ENCODE data around the gene GPN3. TPM values are rescaled to one million over a fixed set of nuclear protein-coding genes. Genes with fewer than 3 reads are reported as not detected.

Gene GPN3
- total and polyA plus RNA-seq, 2 of the 13 experiments (the other 11 are each of a cell fraction or from before 2014, with no cell fraction given): 28.7 to 29.5 TPM

- H3K4me3 ChIP-seq (replicated peaks in 1 of 3; ENCODE audit: insufficient read depth in 1 of 3, low read depth in 2 of 3, low read length in 3 of 3): no peak overlapping the region; a peak in 1 of 6 replicates
- DNase-seq (ENCODE audit: low spot score) (peak; percentile 10), ATAC-seq (no peak), FAIRE-seq (no peak)
- in situ Hi-C loops (cut with HindIII; ENCODE audit: extremely low pct_ligation_motif_present, low pct_unique_long_range_greater_than_20kb) (no loop called here), intact Hi-C loops (cut with micrococcal nuclease; ENCODE audit: unreplicated experiment) (no loop called here)
- peaks cover 30% of the 10 kb centered on the region for H3K4me1 ChIP-seq (ENCODE audit: insufficient read depth, low read length)
- H3K4me2 ChIP-seq (ENCODE audit: low read depth, low read length): peak overlapping the region; percentile 18; the same call in 1 of the 2 replicates
- CTCF ChIA-PET (ENCODE audit: low intra/inter-chr PET ratio, low total read pairs): no interaction called here
- no TSS peak for BruUV-seq (replicated peaks)
- peaks cover 41% of the 10 kb centered on the region for H3K79me2 ChIP-seq (ENCODE audit: insufficient read depth, low read length)
- peaks cover 0 to 3% of the 10 kb centered on the region in 2 experiments; a peak in 1 of 5 replicates for H3K27me3 ChIP-seq (ENCODE audit: control insufficient read depth in 1 of 2, insufficient read depth in 2 of 2, low read length in 2 of 2)
- H3K9ac ChIP-seq (ENCODE audit: insufficient read depth, low read depth, low read length): peak overlapping the region; percentile 26; the same call in 1 of the 2 replicates
- POLR2A ChIA-PET: interaction anchor here (3.8 kb wide), 1 partner anchor 30 kb away, joined by 36 read pairs; the partner anchor contains the start of genes FAM216A and GPN3
- peaks cover 3 to 21% of the 10 kb centered on the region in 2 experiments; a peak in 3 of 5 replicates for H3K36me3 ChIP-seq (replicated peaks in 1 of 2; ENCODE audit: control insufficient read depth in 1 of 2, insufficient read depth in 2 of 2, low read length in 2 of 2)
- H4K20me1 ChIP-seq (ENCODE audit: insufficient read depth, low read length): no peaks in the 10 kb centered on the region; the same call in none of the 2 replicates
- no peak overlapping the region for H3K27ac ChIP-seq (ENCODE audit: extremely low read length, insufficient read depth, low read length)
- TF ChIP-seq TEAD2 (CRISPR knock-in tag; IDR thresholded peaks at IDR 0.05) (no peak), TRAFD1 (CRISPR knock-in tag; IDR thresholded peaks at IDR 0.05; ENCODE audit: borderline replicate concordance) (no peak), GTF2F1 (IDR thresholded peaks at IDR 0.05; ENCODE audit: low read length) (no peak), SP5 (CRISPR knock-in tag; IDR thresholded peaks at IDR 0.05; ENCODE audit: borderline replicate concordance, low read depth) (0 out of 2 replicates have a peak, but pooled peaks have one; percentile 31), FIP1L1 (IDR thresholded peaks at IDR 0.05; ENCODE audit: borderline replicate concordance, insufficient read depth, low read depth, low read length) (no peak)
- no peaks in the 10 kb centered on the region for H3K9me3 ChIP-seq (ENCODE audit: low read length)
- no peak overlapping the region for H2AFZ ChIP-seq (ENCODE audit: low read length)
- WGBS (ENCODE audit: low lambda C conversion rate): 70% methylated on average over 4 of the region's 4 CpGs
Measured at GRCh38 chr12:110498984-110499706, 31.1 kb upstream of the GPN3 start.

- DNase-seq (ENCODE audit: low spot score) (no peak), ATAC-seq (no peak), FAIRE-seq (no peak)
- Histone ChIP-seq H3K4me3 (replicated peaks in 1 of 3; ENCODE audit: insufficient read depth in 1 of 3, low read depth in 2 of 3, low read length in 3 of 3) (no peak overlapping the region), H3K36me3 (replicated peaks in 1 of 2; ENCODE audit: control insufficient read depth in 1 of 2, insufficient read depth in 2 of 2, low read length in 2 of 2) (peaks cover 1 to 2% of the 10 kb centered on the region in 2 experiments; a peak in 2 of 5 replicates), H3K9ac (ENCODE audit: insufficient read depth, low read depth, low read length) (no peak overlapping the region), H3K4me2 (ENCODE audit: low read depth, low read length) (no peak overlapping the region), H3K27ac (ENCODE audit: extremely low read length, insufficient read depth, low read length) (no peak overlapping the region), H3K9me3 (ENCODE audit: low read length) (no peaks in the 10 kb centered on the region), H4K20me1 (ENCODE audit: insufficient read depth, low read length) (no peaks in the 10 kb centered on the region), H2AFZ (ENCODE audit: low read length) (no peak overlapping the region), H3K27me3 (ENCODE audit: control insufficient read depth in 1 of 2, insufficient read depth in 2 of 2, low read length in 2 of 2) (no peaks in the 10 kb centered on the region), H3K79me2 (ENCODE audit: insufficient read depth, low read length) (no peaks in the 10 kb centered on the region), H3K4me1 (ENCODE audit: insufficient read depth, low read length) (peaks cover 1% of the 10 kb centered on the region; the same call in 1 of the 2 replicates)
- intact Hi-C loops (cut with micrococcal nuclease; ENCODE audit: unreplicated experiment) (no loop called here), in situ Hi-C loops (cut with HindIII; ENCODE audit: extremely low pct_ligation_motif_present, low pct_unique_long_range_greater_than_20kb) (no loop called here)
- 96% methylated on average over 7 of the region's 7 CpGs for whole genome bisulfite sequencing (ENCODE audit: low lambda C conversion rate)
- ChIA-PET POLR2A (no interaction called here), CTCF (ENCODE audit: low intra/inter-chr PET ratio, low total read pairs) (no interaction called here)
- BruUV-seq (replicated peaks): no TSS peak
- TF ChIP-seq TCF7L2 (IDR thresholded peaks at IDR 0.05; ENCODE audit: low read depth, low read length): no peak
- TF ChIP-seq TRIM24 (CRISPR knock-in tag; IDR thresholded peaks at IDR 0.05): no peak
- TF ChIP-seq ZNF616 (CRISPR knock-in tag; IDR thresholded peaks at IDR 0.05; ENCODE audit: low read depth): no peak
- no peak for TF ChIP-seq USF2 (IDR thresholded peaks at IDR 0.05; ENCODE audit: low read depth, low read length)
- TF ChIP-seq USF2 (CRISPR knock-in tag; IDR thresholded peaks at IDR 0.05; ENCODE audit: borderline replicate concordance): no peak
- TF ChIP-seq MEIS1 (CRISPR knock-in tag; IDR thresholded peaks at IDR 0.05; ENCODE audit: borderline replicate concordance): no peak
- no peak for TF ChIP-seq GMEB2 (CRISPR knock-in tag; IDR thresholded peaks at IDR 0.05; ENCODE audit: low read depth)
Measured at GRCh38 chr12:110475426-110475825, 7.4 kb upstream of the GPN3 start.

Measured in HepG2 (cell line).